Measurements from ENCODE around the gene ARHGAP18. TPM values are rescaled to one million over a fixed set of nuclear protein-coding genes. Genes with fewer than 3 reads are reported as not detected.

Gene ARHGAP18
- total and polyA plus RNA-seq, 2 experiments from 2014 or later: 12.5 to 23.8 TPM

- H4K20me1 ChIP-seq (ENCODE audit: insufficient read depth): no peaks in the 10 kb centered on the region
- no peak for DNase-seq
- H3K4me1 ChIP-seq (ENCODE audit: insufficient read depth): peaks cover 35% of the 10 kb centered on the region
- H3K9me2 ChIP-seq (ENCODE audit: insufficient read depth): no peaks in the 10 kb centered on the region
- peaks cover 28% of the 10 kb centered on the region for H3F3A ChIP-seq (ENCODE audit: insufficient read depth)
- TF ChIP-seq EZH2 (IDR thresholded peaks at IDR 0.05; ENCODE audit: insufficient read depth, poor library complexity, severe bottlenecking) (no peak), EZH2phosphoT487 (IDR thresholded peaks at IDR 0.05; ENCODE audit: insufficient read depth, low read depth) (no peak)
- H3K27me3 ChIP-seq (replicated peaks; ENCODE audit: insufficient read depth): no peaks in the 10 kb centered on the region
- H3K36me3 ChIP-seq (ENCODE audit: low read depth): peaks cover 12% of the 10 kb centered on the region; the same call in 1 of the 2 replicates
- H3K9me3 ChIP-seq (ENCODE audit: low read depth): no peaks in the 10 kb centered on the region
- no peak overlapping the region for H3K9ac ChIP-seq
- in situ Hi-C loops (cut with MboI): no loop called here
- H2AFZ ChIP-seq: no peak overlapping the region
- no peak overlapping the region for H3K4me2 ChIP-seq (ENCODE audit: unreplicated experiment)
- WGBS, 2 experiments (ENCODE audit: low coverage in 1 of 2, low lambda C conversion rate in 2 of 2, missing lambda C conversion rate in 2 of 2): 96 to 100% methylated on average over 3 of the region's 3 CpGs
- no peak overlapping the region for H3K27ac ChIP-seq
- peaks cover 4% of the 10 kb centered on the region; the same call in 1 of the 2 replicates for H3K79me2 ChIP-seq (ENCODE audit: insufficient read depth)
- H3K4me3 ChIP-seq: no peak overlapping the region
Observed at GRCh38 chr6:129637340-129638054, 72.5 kb downstream of the ARHGAP18 start.

GRCh38 chr6:129635396-129636130 lies 74.4 kb downstream of the ARHGAP18 start:
- Histone ChIP-seq H3K9me2 (ENCODE audit: insufficient read depth) (no peaks in the 10 kb centered on the region), H3K4me1 (ENCODE audit: insufficient read depth) (peaks cover 19% of the 10 kb centered on the region), H3K27me3 (replicated peaks; ENCODE audit: insufficient read depth) (no peaks in the 10 kb centered on the region), H3K36me3 (ENCODE audit: low read depth) (peaks cover 11% of the 10 kb centered on the region; the same call in 1 of the 2 replicates), H3K9ac (no peak overlapping the region), H3K4me3 (no peak overlapping the region), H3K4me2 (ENCODE audit: unreplicated experiment) (no peak overlapping the region), H3K27ac (peak overlapping the region; percentile 11; the same call in 1 of the 2 replicates), H3K9me3 (ENCODE audit: low read depth) (no peaks in the 10 kb centered on the region), H4K20me1 (ENCODE audit: insufficient read depth) (no peaks in the 10 kb centered on the region), H3K79me2 (ENCODE audit: insufficient read depth) (no peaks in the 10 kb centered on the region), H3F3A (ENCODE audit: insufficient read depth) (peaks cover 20% of the 10 kb centered on the region), H2AFZ (peak overlapping the region; percentile 7; the same call in 1 of the 2 replicates)
- 37 to 46% methylated on average over 3 of the region's 3 CpGs for WGBS, 2 experiments (ENCODE audit: low coverage in 1 of 2, low lambda C conversion rate in 2 of 2, missing lambda C conversion rate in 2 of 2)
- TF ChIP-seq EZH2 (IDR thresholded peaks at IDR 0.05; ENCODE audit: insufficient read depth, poor library complexity, severe bottlenecking): no peak
- no peak for TF ChIP-seq EZH2phosphoT487 (IDR thresholded peaks at IDR 0.05; ENCODE audit: insufficient read depth, low read depth)
- peak; percentile 54 for DNase-seq
- in situ Hi-C loops (cut with MboI): no loop called here

DNA sequence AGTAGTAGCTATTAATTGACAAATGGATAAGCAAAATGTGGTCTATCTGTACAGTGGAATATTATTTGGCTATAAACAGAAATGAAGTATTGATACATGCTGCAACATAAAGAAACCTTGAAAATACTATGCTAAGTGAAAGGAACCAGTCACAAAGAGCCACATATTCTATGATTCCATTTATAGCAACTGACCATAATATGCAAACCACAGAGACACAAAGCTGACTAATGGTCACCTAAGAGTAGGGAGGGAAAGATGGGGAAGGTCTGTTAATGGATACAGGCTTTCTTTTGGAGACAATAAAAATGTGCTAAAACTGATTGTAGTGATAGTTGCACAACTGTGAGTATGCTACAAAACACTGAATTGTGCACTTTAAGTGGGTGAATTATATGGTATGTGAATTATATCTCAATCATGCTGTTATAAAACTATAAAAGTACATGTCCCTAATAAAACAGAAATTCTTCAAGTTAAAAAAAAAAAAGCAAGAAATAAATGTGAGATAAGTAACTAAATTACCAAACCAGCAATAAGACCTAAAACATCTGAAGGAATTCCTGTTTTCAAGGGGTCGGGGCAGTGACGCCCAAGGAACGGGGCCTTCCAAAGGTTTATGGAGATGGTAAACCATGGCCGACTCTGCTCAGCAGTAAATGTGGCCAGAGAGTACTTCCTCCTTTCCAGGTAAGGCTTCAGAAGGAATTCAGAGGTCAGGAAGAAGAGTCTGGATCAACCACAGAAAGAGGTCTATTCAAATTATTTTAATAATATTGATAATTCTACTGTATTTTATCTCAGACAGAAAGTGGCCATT lies 75.4 kb downstream of the ARHGAP18 start:
- Histone ChIP-seq H3K27ac (no peak overlapping the region), H3K36me3 (ENCODE audit: low read depth) (peaks cover 5% of the 10 kb centered on the region; the same call in 1 of the 2 replicates), H3K79me2 (ENCODE audit: insufficient read depth) (no peaks in the 10 kb centered on the region), H3K4me2 (ENCODE audit: unreplicated experiment) (no peak overlapping the region), H3K9me3 (ENCODE audit: low read depth) (no peaks in the 10 kb centered on the region), H3K4me1 (ENCODE audit: insufficient read depth) (peaks cover 19% of the 10 kb centered on the region), H3F3A (ENCODE audit: insufficient read depth) (peaks cover 14% of the 10 kb centered on the region), H4K20me1 (ENCODE audit: insufficient read depth) (no peaks in the 10 kb centered on the region), H3K9me2 (ENCODE audit: insufficient read depth) (no peaks in the 10 kb centered on the region), H3K4me3 (no peak overlapping the region), H3K9ac (no peak overlapping the region), H2AFZ (no peak overlapping the region), H3K27me3 (replicated peaks; ENCODE audit: insufficient read depth) (no peaks in the 10 kb centered on the region)
- whole genome bisulfite sequencing, 2 experiments (ENCODE audit: low coverage in 1 of 2, low lambda C conversion rate in 2 of 2, missing lambda C conversion rate in 2 of 2): 95 to 97% methylated on average over 4 of the region's 4 CpGs
- in situ Hi-C loops (cut with MboI): no loop called here
- TF ChIP-seq EZH2phosphoT487 (IDR thresholded peaks at IDR 0.05; ENCODE audit: insufficient read depth, low read depth): no peak
- TF ChIP-seq EZH2 (IDR thresholded peaks at IDR 0.05; ENCODE audit: insufficient read depth, poor library complexity, severe bottlenecking): no peak
- DNase-seq: no peak

- Histone ChIP-seq H3K9ac (no peak overlapping the region), H3K9me3 (ENCODE audit: low read depth) (no peaks in the 10 kb centered on the region), H3K4me1 (ENCODE audit: insufficient read depth) (peaks cover 19% of the 10 kb centered on the region), H4K20me1 (ENCODE audit: insufficient read depth) (no peaks in the 10 kb centered on the region), H3K27ac (no peak overlapping the region), H3K4me2 (ENCODE audit: unreplicated experiment) (no peak overlapping the region), H3K27me3 (replicated peaks; ENCODE audit: insufficient read depth) (no peaks in the 10 kb centered on the region), H3K36me3 (ENCODE audit: low read depth) (peaks cover 6% of the 10 kb centered on the region; the same call in 1 of the 2 replicates), H2AFZ (no peak overlapping the region), H3K79me2 (ENCODE audit: insufficient read depth) (no peaks in the 10 kb centered on the region), H3K9me2 (ENCODE audit: insufficient read depth) (no peaks in the 10 kb centered on the region), H3K4me3 (no peak overlapping the region), H3F3A (ENCODE audit: insufficient read depth) (peaks cover 14% of the 10 kb centered on the region)
- no peak for TF ChIP-seq EZH2phosphoT487 (IDR thresholded peaks at IDR 0.05; ENCODE audit: insufficient read depth, low read depth)
- TF ChIP-seq EZH2 (IDR thresholded peaks at IDR 0.05; ENCODE audit: insufficient read depth, poor library complexity, severe bottlenecking): no peak
- no peak for DNase-seq
- in situ Hi-C loops (cut with MboI): no loop called here
- 86 to 88% methylated on average over 3 of the region's 3 CpGs for WGBS, 2 experiments (ENCODE audit: low coverage in 1 of 2, low lambda C conversion rate in 2 of 2, missing lambda C conversion rate in 2 of 2)
Observed at GRCh38 chr6:129633529-129633928, 76.4 kb downstream of the ARHGAP18 start.
